Neural progenitor cell (in vitro differentiated cells): Measurements from ENCODE around the gene CELA3B. TPM values are rescaled to one million over a fixed set of nuclear protein-coding genes. Genes with fewer than 3 reads are reported as not detected.
"Not testable (repeated sequence)": the region's sequence is repeated elsewhere in the genome, so short reads cannot be mapped to it uniquely, and the experiment has no call there.

ENCODE experiments used
- DNase-seq: peaks from one replicate; pipeline ENCODE4 v3.0.0-alpha.2; 2016; ENCODE audit warnings: low spot score
- H2AFZ ChIP-seq: fragments of 200-600 bp; sonication (generic); replicated peaks from 2 replicates; pipeline ENCODE4 v1.6.1; 2016; ENCODE audit warnings: antibody characterized with exemption
- H3F3A ChIP-seq: fragments of 200-600 bp; sonication (generic); 2 replicates; pipeline ENCODE4 v1.6.1; 2016; ENCODE audit warnings: antibody characterized with exemption, low read depth
- H3K27ac ChIP-seq: fragments of 200-600 bp; sonication (generic); 2 replicates; pipeline ENCODE4 v1.5.1; 2016; ENCODE audit warnings: mild to moderate bottlenecking
- H3K27me3 ChIP-seq: fragments of 200-600 bp; sonication (generic); 2 replicates; pipeline ENCODE4 v1.6.1; 2016; ENCODE audit warnings: mild to moderate bottlenecking, moderate library complexity
- H3K36me3 ChIP-seq: fragments of 200-600 bp; sonication (generic); 2 replicates; pipeline ENCODE4 v1.5.1; 2016
- H3K4me1 ChIP-seq: fragments of 200-600 bp; sonication (generic); 2 replicates; pipeline ENCODE4 v1.6.1; 2016; ENCODE audit warnings: mixed run types
- H3K4me2 ChIP-seq: fragments of 200-600 bp; sonication (generic); 2 replicates; pipeline ENCODE4 v1.6.1; 2016
- H3K4me3 ChIP-seq: fragments of 200-600 bp; sonication (generic); 2 replicates; pipeline ENCODE4 v1.5.1; 2016
- H3K79me2 ChIP-seq: fragments of 200-600 bp; sonication (generic); 2 replicates; pipeline ENCODE4 v1.6.1; 2016; ENCODE audit warnings: low read depth
- H3K9ac ChIP-seq: fragments of 200-600 bp; sonication (generic); 2 replicates; pipeline ENCODE4 v1.6.1; 2016
- H3K9me3 ChIP-seq: fragments of 200-600 bp; sonication (generic); 2 replicates; pipeline ENCODE4 v1.5.1; 2016; ENCODE audit warnings: low read depth
- H4K20me1 ChIP-seq: fragments of 200-600 bp; sonication (generic); 2 replicates; pipeline ENCODE4 v1.6.1; 2016; ENCODE audit warnings: low read depth
- H3K27ac Mint-ChIP-seq: 3 replicates; pipeline ENCODE4 v1.8.0; 2021; ENCODE audit warnings: mixed read lengths
- H3K27me3 Mint-ChIP-seq: 2 replicates; pipeline ENCODE4 v1.8.0; 2022; ENCODE audit warnings: low read depth, mild to moderate bottlenecking, inconsistent platforms, moderate library complexity, mixed read lengths; ENCODE audit not compliant: insufficient read depth
- H3K36me3 Mint-ChIP-seq: 3 replicates; pipeline ENCODE4 v1.8.0; 2021; ENCODE audit warnings: mixed read lengths
- H3K4me1 Mint-ChIP-seq: 3 replicates; pipeline ENCODE4 v1.8.0; 2021; ENCODE audit warnings: mixed read lengths
- H3K4me3 Mint-ChIP-seq: 3 replicates; pipeline ENCODE4 v1.8.0; 2021; ENCODE audit warnings: mild to moderate bottlenecking, moderate library complexity, mixed read lengths
- H3K9me3 Mint-ChIP-seq: 3 replicates; pipeline ENCODE4 v1.8.0; 2020; ENCODE audit warnings: mixed read lengths
- EZH2 ChIP-seq: fragments of 200-600 bp; sonication (generic); IDR thresholded peaks from 2 replicates; pipeline ENCODE4 v1.6.1; 2017; ENCODE audit warnings: antibody characterized with exemption, mild to moderate bottlenecking, moderate library complexity
- EZH2phosphoT487 ChIP-seq: fragments of 200-600 bp; sonication (generic); IDR thresholded peaks from 2 replicates; pipeline ENCODE4 v1.6.1; 2017; ENCODE audit warnings: antibody characterized with exemption
- total RNA-seq: library from RNA; depleted of rRNA; stranded (reverse); fragments of >200 nt; gene quantifications from 2 replicates; pipeline ENCODE4 v1.2.3, GENCODE V29; 2015; ENCODE audit warnings: low replicate concordance
- TF ChIP-seq, protein P1 (sequence below): fragments of 200-600 bp; sonication (generic); IDR thresholded peaks from 2 replicates; pipeline ENCODE4 v1.5.1; 2017; ENCODE audit warnings: antibody characterized with exemption, mild to moderate bottlenecking

The CELA3B gene
- total RNA-seq, 1 donor from 2014 or later: not detected

DNA sequence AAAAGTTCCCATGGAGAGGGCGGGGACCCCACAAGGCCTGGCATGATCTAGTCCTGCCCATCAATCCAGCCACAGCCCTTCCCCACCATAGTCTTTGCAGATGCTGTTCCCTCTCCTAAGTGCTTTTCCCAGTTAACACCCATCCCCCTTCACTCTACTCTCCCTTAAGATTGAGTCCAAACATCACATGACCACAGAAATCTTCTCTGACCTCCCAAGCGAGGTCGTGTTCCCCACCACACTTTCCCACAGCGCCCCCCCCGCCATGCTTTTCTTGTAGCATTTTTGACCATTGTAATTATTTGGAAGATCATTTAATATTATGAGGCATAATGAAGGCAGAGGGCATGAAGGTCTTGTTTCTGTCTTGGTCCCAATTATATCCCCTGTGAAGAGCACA lies 35.5 kb upstream of the CELA3B start:
- Histone ChIP-seq H3K9ac (no peak overlapping the region), H4K20me1 (peaks cover 3% of the 10 kb centered on the region), H3K27me3 (no peaks in the 10 kb centered on the region), H3K79me2 (peaks cover 4% of the 10 kb centered on the region), H2AFZ (no peak overlapping the region), H3K4me3 (no peak overlapping the region), H3K4me2 (no peak overlapping the region), H3K4me1 (peaks cover 41% of the 10 kb centered on the region), H3K27ac (no peak overlapping the region), H3F3A (peaks cover 58% of the 10 kb centered on the region), H3K36me3 (no peaks in the 10 kb centered on the region), H3K9me3 (no peaks in the 10 kb centered on the region)
- Mint-ChIP-seq H3K27ac (peak overlapping the region; percentile 16), H3K4me1 (peaks cover 62% of the 10 kb centered on the region), H3K4me3 (peak overlapping the region; percentile 37), H3K36me3 (no peaks in the 10 kb centered on the region), H3K27me3 (peaks cover 3% of the 10 kb centered on the region), H3K9me3 (no peaks in the 10 kb centered on the region)
- no peak for TF ChIP-seq EZH2phosphoT487
- TF ChIP-seq EZH2: no peak
- TF ChIP-seq, protein P1, sequence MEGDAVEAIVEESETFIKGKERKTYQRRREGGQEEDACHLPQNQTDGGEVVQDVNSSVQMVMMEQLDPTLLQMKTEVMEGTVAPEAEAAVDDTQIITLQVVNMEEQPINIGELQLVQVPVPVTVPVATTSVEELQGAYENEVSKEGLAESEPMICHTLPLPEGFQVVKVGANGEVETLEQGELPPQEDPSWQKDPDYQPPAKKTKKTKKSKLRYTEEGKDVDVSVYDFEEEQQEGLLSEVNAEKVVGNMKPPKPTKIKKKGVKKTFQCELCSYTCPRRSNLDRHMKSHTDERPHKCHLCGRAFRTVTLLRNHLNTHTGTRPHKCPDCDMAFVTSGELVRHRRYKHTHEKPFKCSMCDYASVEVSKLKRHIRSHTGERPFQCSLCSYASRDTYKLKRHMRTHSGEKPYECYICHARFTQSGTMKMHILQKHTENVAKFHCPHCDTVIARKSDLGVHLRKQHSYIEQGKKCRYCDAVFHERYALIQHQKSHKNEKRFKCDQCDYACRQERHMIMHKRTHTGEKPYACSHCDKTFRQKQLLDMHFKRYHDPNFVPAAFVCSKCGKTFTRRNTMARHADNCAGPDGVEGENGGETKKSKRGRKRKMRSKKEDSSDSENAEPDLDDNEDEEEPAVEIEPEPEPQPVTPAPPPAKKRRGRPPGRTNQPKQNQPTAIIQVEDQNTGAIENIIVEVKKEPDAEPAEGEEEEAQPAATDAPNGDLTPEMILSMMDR: no peak
- DNase-seq: no peak

DNA sequence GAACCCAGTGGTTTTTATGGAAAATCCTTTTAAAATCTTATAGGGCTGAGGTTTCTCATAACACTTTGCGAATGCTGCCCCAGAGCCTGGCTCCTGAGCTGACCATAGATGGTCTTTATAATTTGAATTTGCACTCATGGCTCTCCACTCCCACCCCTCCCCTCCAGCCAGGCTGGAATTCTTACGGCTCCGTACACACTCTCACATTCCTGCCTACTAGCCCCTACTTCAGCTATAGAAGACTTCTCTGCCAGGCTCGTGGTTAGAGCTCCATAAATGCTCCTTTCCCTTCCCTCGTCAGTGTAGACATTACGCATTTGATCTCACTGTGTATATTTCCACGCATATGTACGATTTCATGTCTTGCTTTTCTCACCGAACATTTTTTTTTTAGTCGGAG lies 34.4 kb upstream of the CELA3B start:
- no peak overlapping the region for H3K4me2 ChIP-seq
- no peak overlapping the region for H3K4me3 Mint-ChIP-seq
- H4K20me1 ChIP-seq: no peaks in the 10 kb centered on the region
- no peaks in the 10 kb centered on the region for H3K36me3 Mint-ChIP-seq
- TF ChIP-seq, protein P1: no peak
- no peak for TF ChIP-seq EZH2
- no peak for TF ChIP-seq EZH2phosphoT487
- no peak overlapping the region for H3K4me3 ChIP-seq
- no peaks in the 10 kb centered on the region for H3K79me2 ChIP-seq
- H3K27me3 ChIP-seq: no peaks in the 10 kb centered on the region
- peaks cover 43% of the 10 kb centered on the region for H3K4me1 ChIP-seq
- no peak overlapping the region for H2AFZ ChIP-seq
- H3K9me3 Mint-ChIP-seq: no peaks in the 10 kb centered on the region
- H3K9ac ChIP-seq: no peak overlapping the region
- no peaks in the 10 kb centered on the region for H3K9me3 ChIP-seq
- H3K27ac ChIP-seq: no peak overlapping the region
- H3K27me3 Mint-ChIP-seq: peaks cover 3% of the 10 kb centered on the region
- H3F3A ChIP-seq: peaks cover 62% of the 10 kb centered on the region
- peak overlapping the region; percentile 79 for H3K27ac Mint-ChIP-seq
- H3K36me3 ChIP-seq: no peaks in the 10 kb centered on the region
- DNase-seq: peak; percentile 45
- peaks cover 67% of the 10 kb centered on the region for H3K4me1 Mint-ChIP-seq

DNA sequence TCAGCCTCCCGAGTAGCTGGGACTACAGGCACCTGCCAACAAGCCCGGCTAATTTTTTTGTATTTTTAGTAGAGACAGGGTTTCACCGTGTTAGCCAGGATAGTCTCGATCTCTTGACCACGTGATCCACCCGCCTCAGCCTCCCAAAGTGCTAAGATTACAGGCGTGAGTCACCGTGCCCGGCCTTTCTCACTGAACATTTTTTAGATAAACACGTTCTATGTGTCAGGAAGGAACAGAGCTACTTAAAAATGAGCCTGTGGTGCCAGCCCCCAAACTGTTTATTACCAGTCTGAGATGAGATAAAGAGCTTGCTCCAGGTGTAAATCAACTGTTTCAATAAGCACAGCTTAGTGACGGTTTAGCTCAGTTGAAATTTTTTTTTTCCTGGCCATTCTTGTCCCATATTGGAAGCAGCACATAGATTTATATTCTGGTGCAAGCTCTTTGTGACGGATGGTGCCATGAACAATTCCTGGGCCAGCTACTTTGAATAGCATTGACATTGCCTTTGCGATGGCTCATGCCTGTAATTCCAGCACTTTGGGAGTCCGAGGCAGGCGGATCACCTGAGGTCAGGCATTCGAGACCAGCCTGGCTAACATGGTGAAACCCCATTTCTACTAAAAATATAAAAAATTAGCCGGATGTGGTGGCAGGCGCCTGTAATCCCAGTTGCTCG lies 33.7 kb upstream of the CELA3B start:
- H3K4me3 ChIP-seq, H3K9me3 ChIP-seq, H3K9me3 Mint-ChIP-seq, H3K4me2 ChIP-seq, H3K79me2 ChIP-seq, H3K27me3 Mint-ChIP-seq, H3K27ac ChIP-seq, H3K4me3 Mint-ChIP-seq, DNase-seq, H4K20me1 ChIP-seq, H3K27me3 ChIP-seq, H2AFZ ChIP-seq, H3K9ac ChIP-seq, H3K36me3 ChIP-seq, H3K36me3 Mint-ChIP-seq: not testable (repeated sequence)
- peaks cover 43% of the 10 kb centered on the region for H3K4me1 ChIP-seq
- peak overlapping the region; percentile 50 for H3K27ac Mint-ChIP-seq
- peaks cover 62% of the 10 kb centered on the region for H3K4me1 Mint-ChIP-seq
- peaks cover 57% of the 10 kb centered on the region for H3F3A ChIP-seq

DNA sequence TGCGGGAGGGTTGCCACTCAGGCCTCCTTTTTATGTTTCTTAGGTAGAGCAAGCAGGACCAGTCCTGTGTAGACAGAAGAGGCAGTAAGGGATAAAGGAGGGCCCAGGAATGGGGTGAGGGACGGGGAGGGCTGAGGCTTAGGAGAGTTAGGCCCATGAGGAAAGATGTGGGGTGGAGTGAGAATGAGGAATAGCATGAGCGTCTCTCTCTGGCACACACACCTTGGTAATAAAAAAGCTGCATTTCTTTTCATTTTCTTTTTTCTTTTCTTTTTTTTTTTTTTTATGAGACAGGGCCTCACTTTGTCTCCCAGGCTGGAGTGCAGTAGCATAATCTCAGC lies 32.1 kb upstream of the CELA3B start:
- Histone ChIP-seq H3K9ac (no peak overlapping the region), H3K9me3 (no peaks in the 10 kb centered on the region), H3K4me1 (peaks cover 32% of the 10 kb centered on the region), H3K4me2 (peak overlapping the region; percentile 41), H3K27me3 (no peaks in the 10 kb centered on the region), H4K20me1 (no peaks in the 10 kb centered on the region), H3K4me3 (no peak overlapping the region), H3F3A (peaks cover 48% of the 10 kb centered on the region), H3K36me3 (no peaks in the 10 kb centered on the region), H3K27ac (peak overlapping the region; percentile 89), H2AFZ (peak overlapping the region; percentile 46), H3K79me2 (no peaks in the 10 kb centered on the region)
- peaks cover 46% of the 10 kb centered on the region for H3K4me1 Mint-ChIP-seq
- no peak overlapping the region for H3K4me3 Mint-ChIP-seq
- DNase-seq: no peak
- H3K27ac Mint-ChIP-seq: peak overlapping the region; percentile 96
- no peaks in the 10 kb centered on the region for H3K27me3 Mint-ChIP-seq
- H3K9me3 Mint-ChIP-seq: no peaks in the 10 kb centered on the region
- TF ChIP-seq EZH2: no peak
- TF ChIP-seq, protein P1: no peak
- TF ChIP-seq EZH2phosphoT487: no peak
- no peaks in the 10 kb centered on the region for H3K36me3 Mint-ChIP-seq
